Nephron progenitor cell (in vitro differentiated cells): ENCODE data around the gene SNX30.
A peak's percentile ranks its signal among the peaks of the same experiment; 100 is the strongest.

Source experiments
- DNase-seq: peaks from one replicate; pipeline ENCODE4 v3.0.0; 2021
- H3K27ac Mint-ChIP-seq: 2 replicates; pipeline ENCODE4 v1.8.0; 2021; ENCODE audit warnings: mild to moderate bottlenecking, moderate library complexity, mixed read lengths
- H3K27me3 Mint-ChIP-seq: 2 replicates; pipeline ENCODE4 v1.8.0; 2021; ENCODE audit warnings: mild to moderate bottlenecking, low read depth, mixed read lengths; ENCODE audit not compliant: poor library complexity
- H3K36me3 Mint-ChIP-seq: 2 replicates; pipeline ENCODE4 v1.8.0; 2021; ENCODE audit warnings: low read depth, mixed read lengths
- H3K4me1 Mint-ChIP-seq: 2 replicates; pipeline ENCODE4 v1.8.0; 2021; ENCODE audit warnings: mixed read lengths
- H3K4me3 Mint-ChIP-seq: 2 replicates; pipeline ENCODE4 v1.8.0; 2021; ENCODE audit warnings: mild to moderate bottlenecking, moderate library complexity, mixed read lengths
- H3K9me3 Mint-ChIP-seq: 2 replicates; pipeline ENCODE4 v1.8.0; 2021; ENCODE audit warnings: mild to moderate bottlenecking, moderate library complexity, mixed read lengths
- CTCF ChIP-seq: fragments of 200-600 bp; sonication (generic); IDR thresholded peaks from 2 replicates; pipeline ENCODE4 v1.5.0; 2021; ENCODE audit warnings: antibody characterized with exemption

The SNX30 gene

GRCh38 chr9:112905084-112905483, 154.5 kb downstream of the SNX30 start:
- Mint-ChIP-seq H3K27ac (peak overlapping the region; percentile 25), H3K4me3 (no peak overlapping the region), H3K9me3 (no peaks in the 10 kb centered on the region), H3K27me3 (peaks cover 41% of the 10 kb centered on the region), H3K4me1 (peaks cover 14% of the 10 kb centered on the region), H3K36me3 (no peaks in the 10 kb centered on the region)
- DNase-seq: peak; percentile 12
- no peak for TF ChIP-seq CTCF

- TF ChIP-seq CTCF: no peak
- no peak for DNase-seq
- Mint-ChIP-seq H3K27ac (no peak overlapping the region), H3K9me3 (peaks cover 10% of the 10 kb centered on the region), H3K4me3 (no peak overlapping the region), H3K27me3 (peaks cover 63% of the 10 kb centered on the region), H3K36me3 (no peaks in the 10 kb centered on the region), H3K4me1 (no peaks in the 10 kb centered on the region)
Measured at GRCh38 chr9:112911736-112912135, 161.2 kb downstream of the SNX30 start.

- Mint-ChIP-seq H3K9me3 (peaks cover 10% of the 10 kb centered on the region), H3K4me1 (no peaks in the 10 kb centered on the region), H3K36me3 (no peaks in the 10 kb centered on the region), H3K4me3 (no peak overlapping the region), H3K27ac (no peak overlapping the region), H3K27me3 (peaks cover 70% of the 10 kb centered on the region)
- no peak for DNase-seq
- no peak for TF ChIP-seq CTCF
Measured at GRCh38 chr9:112912636-112913035, 162.1 kb downstream of the SNX30 start.

- peaks cover 70% of the 10 kb centered on the region for H3K27me3 Mint-ChIP-seq
- no peak overlapping the region for H3K27ac Mint-ChIP-seq
- DNase-seq: no peak
- H3K36me3 Mint-ChIP-seq: no peaks in the 10 kb centered on the region
- no peak overlapping the region for H3K4me3 Mint-ChIP-seq
- H3K4me1 Mint-ChIP-seq: no peaks in the 10 kb centered on the region
- H3K9me3 Mint-ChIP-seq: peaks cover 10% of the 10 kb centered on the region
- TF ChIP-seq CTCF: no peak
Measured at GRCh38 chr9:112913326-112913725, 162.8 kb downstream of the SNX30 start.

- H3K27me3 Mint-ChIP-seq: peaks cover 75% of the 10 kb centered on the region
- H3K4me3 Mint-ChIP-seq: no peak overlapping the region
- DNase-seq: no peak
- no peak overlapping the region for H3K27ac Mint-ChIP-seq
- no peaks in the 10 kb centered on the region for H3K36me3 Mint-ChIP-seq
- TF ChIP-seq CTCF: no peak
- H3K9me3 Mint-ChIP-seq: peaks cover 10% of the 10 kb centered on the region
- H3K4me1 Mint-ChIP-seq: no peaks in the 10 kb centered on the region
Measured at GRCh38 chr9:112914524-112914923, 164.0 kb downstream of the SNX30 start.

GRCh38 chr9:112917047-112917986, 166.8 kb downstream of the SNX30 start:
- H3K27ac Mint-ChIP-seq: no peak overlapping the region
- DNase-seq: no peak

More at GRCh38 chr9:112917047-112917986, 166.8 kb downstream of the SNX30 start:
- H3K4me3 Mint-ChIP-seq: no peak overlapping the region
- H3K36me3 Mint-ChIP-seq: no peaks in the 10 kb centered on the region
- H3K9me3 Mint-ChIP-seq: peaks cover 7% of the 10 kb centered on the region
- H3K27me3 Mint-ChIP-seq: peaks cover 94% of the 10 kb centered on the region
- no peaks in the 10 kb centered on the region for H3K4me1 Mint-ChIP-seq
- no peak for TF ChIP-seq CTCF
